Measurements from ENCODE around the gene ASXL1.

Gene ASXL1

GRCh38 chr20:32378461-32378860 lies 20.3 kb downstream of the ASXL1 start:
- no peak for TF ChIP-seq TAF1 (IDR thresholded peaks at IDR 0.05; ENCODE audit: borderline replicate concordance, insufficient read depth, low read length)
- TF ChIP-seq REST (IDR thresholded peaks at IDR 0.05; ENCODE audit: insufficient read depth in 1 of 2, low read depth in 2 of 2, low read length in 2 of 2) = no peak
- no peak for TF ChIP-seq FOXP2 (optimal IDR thresholded peaks at IDR 0.05; ENCODE audit: borderline replicate concordance, extremely low read depth, extremely low read length, insufficient read depth)

GRCh38 chr20:32380745-32381144 lies 22.6 kb downstream of the ASXL1 start:
- TF ChIP-seq POLR2AphosphoS5 (IDR thresholded peaks at IDR 0.05; ENCODE audit: low read depth, low read length) = no peak

GRCh38 chr20:32382102-32382950 lies 24.2 kb downstream of the ASXL1 start:
- TF ChIP-seq POLR2AphosphoS5 (IDR thresholded peaks at IDR 0.05; ENCODE audit: low read depth, low read length) = no peak
- no peak for TF ChIP-seq FOXP2 (optimal IDR thresholded peaks at IDR 0.05; ENCODE audit: borderline replicate concordance, extremely low read depth, extremely low read length, insufficient read depth)
- TF ChIP-seq SIN3A (IDR thresholded peaks at IDR 0.05; ENCODE audit: borderline replicate concordance, insufficient read depth, low read length) = no peak
- TF ChIP-seq TAF1 (IDR thresholded peaks at IDR 0.05; ENCODE audit: borderline replicate concordance, insufficient read depth, low read length) = no peak
- TF ChIP-seq REST (IDR thresholded peaks at IDR 0.05; ENCODE audit: insufficient read depth in 1 of 2, low read depth in 2 of 2, low read length in 2 of 2) = no peak

- TF ChIP-seq TAF1 (IDR thresholded peaks at IDR 0.05; ENCODE audit: borderline replicate concordance, insufficient read depth, low read length) = no peak
- no peak for TF ChIP-seq REST (IDR thresholded peaks at IDR 0.05; ENCODE audit: insufficient read depth in 1 of 2, low read depth in 2 of 2, low read length in 2 of 2)
These were observed 27.4 kb downstream of the ASXL1 start for GRCh38 chr20:32385541-32385940.

GRCh38 chr20:32386091-32386490 lies 28.0 kb downstream of the ASXL1 start:
- TF ChIP-seq TAF1 (IDR thresholded peaks at IDR 0.05; ENCODE audit: borderline replicate concordance, insufficient read depth, low read length) (no peak), REST (IDR thresholded peaks at IDR 0.05; ENCODE audit: insufficient read depth in 1 of 2, low read depth in 2 of 2, low read length in 2 of 2) (no peak), FOXP2 (optimal IDR thresholded peaks at IDR 0.05; ENCODE audit: borderline replicate concordance, extremely low read depth, extremely low read length, insufficient read depth) (no peak), SIN3A (IDR thresholded peaks at IDR 0.05; ENCODE audit: borderline replicate concordance, insufficient read depth, low read length) (no peak), POLR2AphosphoS5 (IDR thresholded peaks at IDR 0.05; ENCODE audit: low read depth, low read length) (no peak)

Measured in PFSK-1 (cell line).